Activated naive CD4-positive, alpha-beta T cell treated with anti-CD3 and anti-CD28 coated beads for 36 hours (primary cell): ENCODE data around the gene BSG. TPM values are rescaled to one million over a fixed set of nuclear protein-coding genes. Genes with fewer than 3 reads are reported as not detected.
A peak's percentile ranks its signal among the peaks of the same experiment; 100 is the strongest.
"Not testable (repeated sequence)": the region's sequence is repeated elsewhere in the genome, so short reads cannot be mapped to it uniquely, and the experiment has no call there.

Source experiments
- CTCF ChIA-PET: fragments of 350-600 bp; sonication (Branson Sonifier 250); formaldehyde crosslinking; loops from one replicate; lab custom pipeline; 2021; ENCODE audit warnings: antibody characterized with exemption; lab: Charles Lee
- DNase-seq: peaks from one replicate; pipeline ENCODE4 v3.0.0-alpha.2; 2020
- H3K27ac Mint-ChIP-seq: one replicate; pipeline ENCODE4 v1.8.0; 2021; ENCODE audit warnings: mild to moderate bottlenecking, mixed read lengths
- H3K27me3 Mint-ChIP-seq: one replicate; pipeline ENCODE4 v1.8.0; 2021; ENCODE audit warnings: low read depth, mixed read lengths
- H3K36me3 Mint-ChIP-seq: one replicate; pipeline ENCODE4 v1.8.0; 2021; ENCODE audit warnings: low read depth, mixed read lengths
- H3K4me1 Mint-ChIP-seq: one replicate; pipeline ENCODE4 v1.8.0; 2021; ENCODE audit warnings: low read depth, mixed read lengths
- H3K4me3 Mint-ChIP-seq: one replicate; pipeline ENCODE4 v1.8.0; 2021; ENCODE audit warnings: mild to moderate bottlenecking, moderate library complexity, mixed read lengths
- H3K9me3 Mint-ChIP-seq: one replicate; pipeline ENCODE4 v1.8.0; 2021; ENCODE audit warnings: mixed read lengths
- intact Hi-C: fragments of 100-400 bp; cut with micrococcal nuclease; formaldehyde crosslinking; loops from one replicate; pipeline ENCODE4 v1.15.1; 2023
- total RNA-seq, 2 experiments: library from RNA; stranded (reverse); gene quantifications; one replicate each; pipeline ENCODE4 v1.2.3, GENCODE V29; 2021

Gene BSG
- total RNA-seq, 2 experiments from 2014 or later = 160 to 161 TPM

GRCh38 chr19:595326-596262, 23.2 kb downstream of the BSG start:
- no peak overlapping the region for H3K27ac Mint-ChIP-seq
- peaks cover 8% of the 10 kb centered on the region for H3K27me3 Mint-ChIP-seq

GRCh38 chr19:596263-596655, 23.9 kb downstream of the BSG start:
- Mint-ChIP-seq H3K27ac (no peak overlapping the region), H3K36me3 (no peaks in the 10 kb centered on the region)

More at GRCh38 chr19:595326-596262, 23.2 kb downstream of the BSG start:
- no peaks in the 10 kb centered on the region for H3K9me3 Mint-ChIP-seq
- intact Hi-C loops = no loop called here
- no peak for DNase-seq
- H3K4me3 Mint-ChIP-seq = no peak overlapping the region
- CTCF ChIA-PET = interaction anchor here (0.6 kb wide), 1 partner anchor 21 kb away, joined by 3 read pairs; no protein-coding TSS in a partner anchor
- H3K4me1 Mint-ChIP-seq = peaks cover 3% of the 10 kb centered on the region
- H3K36me3 Mint-ChIP-seq = no peaks in the 10 kb centered on the region

GRCh38 chr19:597406-598315, 25.3 kb downstream of the BSG start:
- DNase-seq = peak; percentile 34
- no peak overlapping the region for H3K4me3 Mint-ChIP-seq
- intact Hi-C loops = no loop called here

More at GRCh38 chr19:596263-596655, 23.9 kb downstream of the BSG start:
- Mint-ChIP-seq H3K4me3 (no peak overlapping the region), H3K27me3 (peaks cover 6% of the 10 kb centered on the region), H3K4me1 (peaks cover 2% of the 10 kb centered on the region), H3K9me3 (no peaks in the 10 kb centered on the region)
- CTCF ChIA-PET = no interaction called here
- DNase-seq = no peak
- intact Hi-C loops = no loop called here

GRCh38 chr19:601310-601709, 28.9 kb downstream of the BSG start:
- H3K27ac Mint-ChIP-seq = no peak overlapping the region
- CTCF ChIA-PET = interaction anchor here (0.8 kb wide), 1 partner anchor 66 kb away, joined by 4 read pairs; no protein-coding TSS in a partner anchor
- no peak for DNase-seq
- no peaks in the 10 kb centered on the region for H3K4me1 Mint-ChIP-seq
- H3K4me3 Mint-ChIP-seq = no peak overlapping the region
- no peaks in the 10 kb centered on the region for H3K36me3 Mint-ChIP-seq
- H3K9me3 Mint-ChIP-seq = no peaks in the 10 kb centered on the region
- intact Hi-C loops = no loop called here
- no peaks in the 10 kb centered on the region for H3K27me3 Mint-ChIP-seq

More at GRCh38 chr19:597406-598315, 25.3 kb downstream of the BSG start:
- H3K9me3 Mint-ChIP-seq = no peaks in the 10 kb centered on the region
- no peak overlapping the region for H3K27ac Mint-ChIP-seq
- H3K36me3 Mint-ChIP-seq = no peaks in the 10 kb centered on the region
- no peaks in the 10 kb centered on the region for H3K4me1 Mint-ChIP-seq
- CTCF ChIA-PET = interaction anchor here (0.6 kb wide), 1 partner anchor 251 kb away, joined by 3 read pairs; no protein-coding TSS in a partner anchor
- H3K27me3 Mint-ChIP-seq = peaks cover 4% of the 10 kb centered on the region

GRCh38 chr19:601790-602189, 29.4 kb downstream of the BSG start:
- H3K9me3 Mint-ChIP-seq = no peaks in the 10 kb centered on the region
- CTCF ChIA-PET = interaction anchor here (0.8 kb wide), 1 partner anchor 65 kb away, joined by 4 read pairs; no protein-coding TSS in a partner anchor
- no peak overlapping the region for H3K4me3 Mint-ChIP-seq
- no peak overlapping the region for H3K27ac Mint-ChIP-seq
- no peaks in the 10 kb centered on the region for H3K36me3 Mint-ChIP-seq
- intact Hi-C loops = no loop called here
- no peaks in the 10 kb centered on the region for H3K4me1 Mint-ChIP-seq
- DNase-seq = no peak
- H3K27me3 Mint-ChIP-seq = no peaks in the 10 kb centered on the region

- no peak for DNase-seq
These were observed 30.2 kb downstream of the BSG start for GRCh38 chr19:602391-603301.

GRCh38 chr19:603302-603639, 30.9 kb downstream of the BSG start:
- intact Hi-C loops, H3K9me3 Mint-ChIP-seq, H3K4me1 Mint-ChIP-seq, H3K36me3 Mint-ChIP-seq, H3K27me3 Mint-ChIP-seq, CTCF ChIA-PET, DNase-seq, H3K4me3 Mint-ChIP-seq, H3K27ac Mint-ChIP-seq: not testable (repeated sequence)

More at GRCh38 chr19:602391-603301, 30.2 kb downstream of the BSG start:
- H3K36me3 Mint-ChIP-seq = no peaks in the 10 kb centered on the region
- H3K27me3 Mint-ChIP-seq = no peaks in the 10 kb centered on the region
- no peaks in the 10 kb centered on the region for H3K9me3 Mint-ChIP-seq
- no peak overlapping the region for H3K27ac Mint-ChIP-seq
- CTCF ChIA-PET = no interaction called here
- no peaks in the 10 kb centered on the region for H3K4me1 Mint-ChIP-seq
- intact Hi-C loops = no loop called here
- no peak overlapping the region for H3K4me3 Mint-ChIP-seq

GRCh38 chr19:603779-604178, 31.4 kb downstream of the BSG start:
- DNase-seq, intact Hi-C loops, CTCF ChIA-PET: not testable (repeated sequence)

GRCh38 chr19:604355-604754, 32.0 kb downstream of the BSG start:
- Mint-ChIP-seq H3K27me3 (no peaks in the 10 kb centered on the region), H3K9me3 (no peaks in the 10 kb centered on the region), H3K36me3 (no peaks in the 10 kb centered on the region), H3K4me3 (no peak overlapping the region), H3K27ac (no peak overlapping the region), H3K4me1 (no peaks in the 10 kb centered on the region)
- peak; percentile 61 for DNase-seq
- CTCF ChIA-PET = no interaction called here
- intact Hi-C loops = no loop called here

More at GRCh38 chr19:603779-604178, 31.4 kb downstream of the BSG start:
- H3K4me3 Mint-ChIP-seq, H3K27me3 Mint-ChIP-seq, H3K27ac Mint-ChIP-seq, H3K36me3 Mint-ChIP-seq, H3K9me3 Mint-ChIP-seq, H3K4me1 Mint-ChIP-seq: not testable (repeated sequence)

- H3K36me3 Mint-ChIP-seq, H3K27me3 Mint-ChIP-seq, H3K4me3 Mint-ChIP-seq, H3K9me3 Mint-ChIP-seq, H3K27ac Mint-ChIP-seq, intact Hi-C loops, H3K4me1 Mint-ChIP-seq: not testable (repeated sequence)
- peak; percentile 38 for DNase-seq
- CTCF ChIA-PET = interaction anchor here (1.6 kb wide), 1 partner anchor 21 kb away, joined by 4 read pairs; no protein-coding TSS in a partner anchor
These were observed 32.9 kb downstream of the BSG start for GRCh38 chr19:605061-605971.
